Mesothelial cell of epicardium (in vitro differentiated cells): ENCODE data around the gene DAAM1. TPM values are rescaled to one million over a fixed set of nuclear protein-coding genes. Genes with fewer than 3 reads are reported as not detected.

Experiments used
- DNase-seq, 2 experiments: peaks; one replicate each; pipeline ENCODE4 v3.0.0; 2021; ENCODE audit warnings: low spot score in 2 of 2; ENCODE audit not compliant: unreplicated experiment in 2 of 2
- H3K27ac Mint-ChIP-seq: 2 replicates; pipeline ENCODE4 v1.8.0; 2021; ENCODE audit warnings: mixed read lengths
- H3K27me3 Mint-ChIP-seq: 2 replicates; pipeline ENCODE4 v1.8.0; 2021; ENCODE audit warnings: low read depth, mixed read lengths
- H3K36me3 Mint-ChIP-seq: 2 replicates; pipeline ENCODE4 v1.8.0; 2021; ENCODE audit warnings: mixed read lengths
- H3K4me1 Mint-ChIP-seq: 2 replicates; pipeline ENCODE4 v1.8.0; 2021; ENCODE audit warnings: mixed read lengths
- H3K4me3 Mint-ChIP-seq: 2 replicates; pipeline ENCODE4 v1.8.0; 2021; ENCODE audit warnings: mild to moderate bottlenecking, moderate library complexity, mixed read lengths
- H3K9me3 Mint-ChIP-seq: 2 replicates; pipeline ENCODE4 v1.8.0; 2021; ENCODE audit warnings: mixed read lengths
- total RNA-seq: library from RNA; stranded (reverse); gene quantifications from 3 replicates; pipeline ENCODE4 v1.2.1, GENCODE V29; 2021
- TF ChIP-seq, protein P1 (sequence below): fragments of 200-600 bp; sonication (generic); IDR thresholded peaks from one replicate; pipeline ENCODE4 v1.5.0; 2021; ENCODE audit warnings: antibody characterized with exemption; ENCODE audit not compliant: unreplicated experiment

DAAM1 gene
- total RNA-seq, 1 donor from 2014 or later, result 44.2 TPM

DNA sequence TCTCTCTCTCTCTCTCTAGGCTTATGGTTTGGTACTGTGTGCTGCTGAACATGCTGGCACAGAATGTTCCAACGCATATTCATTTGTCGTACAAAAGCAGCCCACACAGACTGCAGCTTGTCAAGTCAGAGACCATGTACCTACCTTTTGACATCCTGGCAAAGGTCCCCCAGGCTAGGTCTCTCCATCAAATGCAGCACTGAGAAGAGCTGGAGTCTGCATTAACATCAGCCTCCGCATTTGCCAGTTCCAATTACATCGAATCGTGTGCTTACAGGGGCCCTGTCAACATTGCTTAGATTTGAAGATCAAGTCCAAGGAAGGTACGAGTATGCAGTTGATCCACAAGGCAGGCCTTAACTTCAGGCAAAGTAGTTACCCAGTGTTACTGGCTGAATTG lies 228.8 kb downstream of the DAAM1 start:
- H3K36me3 Mint-ChIP-seq, result no peaks in the 10 kb centered on the region
- peaks cover 8% of the 10 kb centered on the region for H3K9me3 Mint-ChIP-seq
- no peaks in the 10 kb centered on the region for H3K27me3 Mint-ChIP-seq
- no peak for DNase-seq
- TF ChIP-seq, protein P1, sequence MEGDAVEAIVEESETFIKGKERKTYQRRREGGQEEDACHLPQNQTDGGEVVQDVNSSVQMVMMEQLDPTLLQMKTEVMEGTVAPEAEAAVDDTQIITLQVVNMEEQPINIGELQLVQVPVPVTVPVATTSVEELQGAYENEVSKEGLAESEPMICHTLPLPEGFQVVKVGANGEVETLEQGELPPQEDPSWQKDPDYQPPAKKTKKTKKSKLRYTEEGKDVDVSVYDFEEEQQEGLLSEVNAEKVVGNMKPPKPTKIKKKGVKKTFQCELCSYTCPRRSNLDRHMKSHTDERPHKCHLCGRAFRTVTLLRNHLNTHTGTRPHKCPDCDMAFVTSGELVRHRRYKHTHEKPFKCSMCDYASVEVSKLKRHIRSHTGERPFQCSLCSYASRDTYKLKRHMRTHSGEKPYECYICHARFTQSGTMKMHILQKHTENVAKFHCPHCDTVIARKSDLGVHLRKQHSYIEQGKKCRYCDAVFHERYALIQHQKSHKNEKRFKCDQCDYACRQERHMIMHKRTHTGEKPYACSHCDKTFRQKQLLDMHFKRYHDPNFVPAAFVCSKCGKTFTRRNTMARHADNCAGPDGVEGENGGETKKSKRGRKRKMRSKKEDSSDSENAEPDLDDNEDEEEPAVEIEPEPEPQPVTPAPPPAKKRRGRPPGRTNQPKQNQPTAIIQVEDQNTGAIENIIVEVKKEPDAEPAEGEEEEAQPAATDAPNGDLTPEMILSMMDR, result no peak
- no peak overlapping the region for H3K4me3 Mint-ChIP-seq
- no peak overlapping the region for H3K27ac Mint-ChIP-seq
- H3K4me1 Mint-ChIP-seq, result no peaks in the 10 kb centered on the region

DNA sequence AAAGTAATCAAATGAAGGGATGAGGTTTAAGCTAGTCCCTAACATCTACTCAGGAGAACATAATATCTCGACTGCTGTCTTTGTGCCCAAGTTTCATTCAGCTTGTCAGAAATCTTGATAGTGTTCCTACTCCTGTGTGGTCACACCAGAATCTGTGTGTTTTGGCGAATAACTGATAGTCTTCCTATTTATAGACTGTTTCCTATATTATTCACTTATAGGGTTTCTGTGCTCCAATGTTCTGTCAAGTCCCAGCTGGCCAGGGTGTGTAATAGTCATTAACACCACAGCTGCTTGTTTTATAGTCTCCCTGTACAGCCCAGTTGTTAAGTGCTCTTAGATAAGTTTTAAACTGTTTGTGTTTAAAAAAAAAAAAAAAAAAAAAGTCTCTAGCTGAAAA lies 230.8 kb downstream of the DAAM1 start:
- no peaks in the 10 kb centered on the region for H3K27me3 Mint-ChIP-seq

More for the DNA sequence above, 230.8 kb downstream of the DAAM1 start:
- Mint-ChIP-seq H3K4me3 (no peak overlapping the region), H3K4me1 (no peaks in the 10 kb centered on the region), H3K27ac (no peak overlapping the region), H3K9me3 (no peaks in the 10 kb centered on the region), H3K36me3 (no peaks in the 10 kb centered on the region)
- TF ChIP-seq, protein P1, result no peak
- no peak for DNase-seq
